ENCODE results near the gene ANAPC1.
"Not testable (repeated sequence)": the region's sequence is repeated elsewhere in the genome, so short reads cannot be mapped to it uniquely, and the experiment has no call there.

DNA sequence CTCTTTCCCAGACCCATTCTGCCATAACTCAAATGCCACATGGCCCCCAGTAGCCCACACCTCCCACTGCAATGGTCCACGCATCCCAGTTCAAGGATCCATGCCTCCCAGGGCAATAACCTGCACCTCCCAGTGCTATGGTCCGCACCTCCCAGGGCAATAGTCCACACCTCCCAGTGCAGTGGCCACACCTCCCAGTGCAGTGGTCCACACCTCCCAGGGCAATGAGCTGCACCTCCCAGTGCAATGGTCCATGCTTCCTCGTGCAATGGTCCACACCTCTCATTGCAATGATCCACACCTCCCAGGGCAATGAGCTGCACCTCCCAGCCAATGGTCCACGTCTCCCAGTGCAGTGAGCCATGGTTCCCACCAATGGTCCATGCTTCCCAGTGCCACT lies 135.6 kb downstream of the ANAPC1 start:
- TF ChIP-seq, protein P1, sequence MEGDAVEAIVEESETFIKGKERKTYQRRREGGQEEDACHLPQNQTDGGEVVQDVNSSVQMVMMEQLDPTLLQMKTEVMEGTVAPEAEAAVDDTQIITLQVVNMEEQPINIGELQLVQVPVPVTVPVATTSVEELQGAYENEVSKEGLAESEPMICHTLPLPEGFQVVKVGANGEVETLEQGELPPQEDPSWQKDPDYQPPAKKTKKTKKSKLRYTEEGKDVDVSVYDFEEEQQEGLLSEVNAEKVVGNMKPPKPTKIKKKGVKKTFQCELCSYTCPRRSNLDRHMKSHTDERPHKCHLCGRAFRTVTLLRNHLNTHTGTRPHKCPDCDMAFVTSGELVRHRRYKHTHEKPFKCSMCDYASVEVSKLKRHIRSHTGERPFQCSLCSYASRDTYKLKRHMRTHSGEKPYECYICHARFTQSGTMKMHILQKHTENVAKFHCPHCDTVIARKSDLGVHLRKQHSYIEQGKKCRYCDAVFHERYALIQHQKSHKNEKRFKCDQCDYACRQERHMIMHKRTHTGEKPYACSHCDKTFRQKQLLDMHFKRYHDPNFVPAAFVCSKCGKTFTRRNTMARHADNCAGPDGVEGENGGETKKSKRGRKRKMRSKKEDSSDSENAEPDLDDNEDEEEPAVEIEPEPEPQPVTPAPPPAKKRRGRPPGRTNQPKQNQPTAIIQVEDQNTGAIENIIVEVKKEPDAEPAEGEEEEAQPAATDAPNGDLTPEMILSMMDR (IDR thresholded peaks at IDR 0.05): not testable (repeated sequence)
- not testable (repeated sequence) for TF ChIP-seq POLR2A (IDR thresholded peaks at IDR 0.05)

Measured in right lobe of liver (tissue), 4 donors.